GM12878 (cell line): ENCODE data around the gene SMIM28. TPM values are rescaled to one million over a fixed set of nuclear protein-coding genes. Genes with fewer than 3 reads are reported as not detected.

Source experiments
- ATAC-seq: fragments of 200-7000 bp; cut with Tn5 transposase; 3 replicates; pipeline ENCODE4 v1.9.1; 2020; ENCODE audit warnings: mild to moderate bottlenecking, moderate library complexity
- BruUV-seq: library from RNA; stranded (reverse); fragments of 400-500 nt; replicated peaks from 2 replicates; lab custom pipeline; 2021; lab: Mats Ljungman, UMichigan
- CTCF ChIA-PET: fragments of 300-600 bp; sonication (Branson Sonifier 250); formaldehyde crosslinking; extraction: SDS; loops from one replicate; lab custom pipeline; 2021; ENCODE audit warnings: inconsistent platforms; lab: Yijun Ruan, JAX
- POLR2A ChIA-PET: fragments of 350-600 bp; formaldehyde crosslinking; extraction: SDS; loops from one replicate; lab custom pipeline; 2021; ENCODE audit warnings: inconsistent platforms; lab: Charles Lee
- RAD21 ChIA-PET: fragments of 300-600 bp; sonication (Branson Sonifier 250); formaldehyde crosslinking; loops from one replicate; lab custom pipeline; 2023; ENCODE audit warnings: antibody characterized with exemption; ENCODE audit not compliant: unreplicated experiment; lab: Charles Lee
- SMC1A ChIA-PET: fragments of 300-600 bp; sonication (Branson Sonifier 250); formaldehyde crosslinking; loops from one replicate; lab custom pipeline; 2023; ENCODE audit not compliant: unreplicated experiment, uncharacterized antibody; lab: Charles Lee
- DNase-seq: peaks from one replicate; pipeline ENCODE4 v3.0.0-alpha.2; 2011; ENCODE audit warnings: low read depth, low spot score
- FAIRE-seq: peaks from 3 replicates; lab custom pipeline; 2011; peaks lifted over from hg19 to GRCh38; lab: Jason Lieb, UNC
- H2AFZ ChIP-seq: 2 replicates; pipeline ENCODE4 v1.6.0; 2011; ENCODE audit warnings: low read depth, low read length, control low read depth; ENCODE audit not compliant: control insufficient read depth
- H3K27ac ChIP-seq: 2 replicates; pipeline ENCODE4 v1.5.1; 2011; ENCODE audit warnings: control low read depth; ENCODE audit not compliant: control insufficient read depth, insufficient read depth
- H3K27me3 ChIP-seq, 2 experiments: replicated peaks in 1 of 2; 2 replicates each; pipeline versions ENCODE4 v1.6.0 to v1.6.1; 2011; ENCODE audit warnings: low read length in 1 of 2; ENCODE audit not compliant: control insufficient read depth in 2 of 2, insufficient read depth in 2 of 2
- H3K36me3 ChIP-seq, 2 experiments: 2 replicates each; pipeline ENCODE4 v1.5.1; 2011; ENCODE audit warnings: low read length in 1 of 2; ENCODE audit not compliant: control insufficient read depth in 2 of 2, insufficient read depth in 2 of 2
- H3K4me1 ChIP-seq: 2 replicates; pipeline ENCODE4 v1.6.1; 2011; ENCODE audit warnings: mild to moderate bottlenecking, low read length, moderate library complexity, mixed read lengths; ENCODE audit not compliant: control insufficient read depth, insufficient read depth
- H3K4me2 ChIP-seq: 2 replicates; pipeline ENCODE4 v1.6.0; 2011; ENCODE audit warnings: control low read depth; ENCODE audit not compliant: control insufficient read depth, insufficient read depth
- H3K4me3 ChIP-seq: fragments of 200-600 bp; sonication (generic); 2 replicates; pipeline ENCODE4 v1.5.1; 2016
- H3K79me2 ChIP-seq: 2 replicates; pipeline ENCODE4 v1.6.0; 2011; ENCODE audit warnings: low read length; ENCODE audit not compliant: control insufficient read depth, insufficient read depth
- H3K9ac ChIP-seq: 2 replicates; pipeline ENCODE4 v1.8.0; 2011; ENCODE audit warnings: low read length, control low read depth, mixed read lengths; ENCODE audit not compliant: control insufficient read depth, insufficient read depth
- H3K9me3 ChIP-seq: replicated peaks from 3 replicates; pipeline ENCODE4 v1.5.1; 2011; ENCODE audit warnings: mild to moderate bottlenecking, low read length; ENCODE audit not compliant: control insufficient read depth, insufficient read depth
- H4K20me1 ChIP-seq: 2 replicates; pipeline ENCODE4 v1.6.0; 2011; ENCODE audit not compliant: control insufficient read depth, insufficient read depth
- CHD4 ChIP-seq: fragments of 200-600 bp; sonication (generic); IDR thresholded peaks from 2 replicates; pipeline ENCODE4 v1.6.1; 2016; ENCODE audit warnings: mild to moderate bottlenecking
- GABPA ChIP-seq: IDR thresholded peaks from 2 replicates; pipeline ENCODE4 v1.6.1; 2014; ENCODE audit warnings: antibody characterized with exemption, low read depth, mild to moderate bottlenecking, inconsistent platforms
- GATAD2B ChIP-seq: fragments of 450-650 bp; conservative IDR thresholded peaks from 2 replicates; pipeline ENCODE4 v1.6.1; 2017; ENCODE audit warnings: low read depth, mild to moderate bottlenecking, moderate library complexity
- NR2C1 ChIP-seq: fragments of 450-650 bp; IDR thresholded peaks from 2 replicates; pipeline ENCODE4 v1.6.1; 2017; ENCODE audit warnings: antibody characterized with exemption, mild to moderate bottlenecking, moderate library complexity
- RCOR1 ChIP-seq: conservative IDR thresholded peaks from 2 replicates; pipeline ENCODE4 v1.6.1; 2012; ENCODE audit warnings: low read depth, low read length, improper control_type of control experiment
- SIN3A ChIP-seq: IDR thresholded peaks from 2 replicates; pipeline ENCODE4 v1.6.1; 2012; ENCODE audit warnings: low read depth, low read length, improper control_type of control experiment
- SMAD1 ChIP-seq: fragments of 450-650 bp; IDR thresholded peaks from 2 replicates; pipeline ENCODE4 v1.6.1; 2018; ENCODE audit warnings: mild to moderate bottlenecking, low read depth; ENCODE audit not compliant: partially characterized antibody
- SUZ12 ChIP-seq: fragments of 200-600 bp; sonication (generic); IDR thresholded peaks from one replicate; pipeline ENCODE4 v1.6.1; 2018; ENCODE audit warnings: antibody characterized with exemption, mild to moderate bottlenecking; ENCODE audit not compliant: unreplicated experiment
- TCF3 ChIP-seq: IDR thresholded peaks from 2 replicates; pipeline ENCODE4 v1.6.1; 2012; ENCODE audit warnings: low read depth, mild to moderate bottlenecking, low read length, borderline replicate concordance; ENCODE audit not compliant: insufficient read depth
- TCF7 ChIP-seq: IDR thresholded peaks from 2 replicates; pipeline ENCODE4 v1.6.1; 2014; ENCODE audit warnings: antibody characterized with exemption, borderline replicate concordance
- YY1 ChIP-seq: IDR thresholded peaks from 2 replicates; pipeline ENCODE4 v1.6.1; 2011; ENCODE audit warnings: low read depth, mild to moderate bottlenecking, low read length
- WGBS: methylation state at CpG from one replicate; pipeline ENCODE4 v1.1.6; 2016; ENCODE audit warnings: low lambda C conversion rate; ENCODE audit not compliant: insufficient replicate concordance, insufficient coverage; ENCODE audit errors: missing lambda C conversion rate; 5-methylcytosine and 5-hydroxymethylcytosine counted together
- in situ Hi-C: fragments of 300-500 bp; cut with MboI; formaldehyde crosslinking; loops from 9 replicates; pipeline ENCODE4 v1.14.3; 2018; ENCODE audit warnings: mixed read lengths
- intact Hi-C: fragments of 100-400 bp; cut with micrococcal nuclease; formaldehyde crosslinking; loops from one replicate; pipeline ENCODE4 v1.14.2; 2022; ENCODE audit not compliant: unreplicated experiment
- polyA plus RNA-seq, 11 experiments: library from polyadenylated mRNA; depleted of rRNA in 4 of 11; unstranded in 6 of 11; stranded (reverse) in 5 of 11; fragments of >200 nt; fragmentation: Nextera tagmentation in 4 of 11; fragmentation: Illumina TruSeq in 1 of 11; extraction: Ambion mirVana in 4 of 11; extraction: Trizol in 1 of 11; gene quantifications; 1 replicate in 1 of 11; 2 replicates in 10 of 11; pipeline versions ENCODE4 v1.2.1 to v1.2.3, GENCODE V29; 2011 to 2016; ENCODE audit warnings: inconsistent platforms in 2 of 11, missing spikeins in 2 of 11, low read depth in 1 of 11
- total RNA-seq, 4 experiments: library from RNA; depleted of rRNA in 3 of 4; stranded (reverse); fragments of >200 nt in 3 of 4; fragmentation: Illumina TruSeq in 1 of 4; extraction: Trizol in 1 of 4; gene quantifications; 2 replicates each; pipeline versions ENCODE4 v1.2.1 to v1.2.3, GENCODE V29; 2013 to 2021
- TF ChIP-seq, protein P1 (sequence below): IDR thresholded peaks from 2 replicates; pipeline ENCODE4 v1.6.1; 2011; ENCODE audit warnings: borderline replicate concordance, low read depth, mild to moderate bottlenecking, moderate library complexity, low read length; ENCODE audit not compliant: insufficient read depth, poor library complexity, severe bottlenecking
- TF ChIP-seq, protein P2 (sequence below): fragments of 150-350 bp; IDR thresholded peaks from 2 replicates; pipeline ENCODE4 v1.6.1; 2016; ENCODE audit warnings: low read depth, low read length
- TF ChIP-seq, protein P3 (sequence below): fragments of 450-650 bp; IDR thresholded peaks from 2 replicates; pipeline ENCODE4 v1.6.1; 2017; ENCODE audit warnings: mild to moderate bottlenecking, moderate library complexity
- TF ChIP-seq, protein P4 (sequence below): IDR thresholded peaks from 2 replicates; pipeline ENCODE4 v1.6.1; 2011; ENCODE audit warnings: mild to moderate bottlenecking, low read depth, low read length, moderate library complexity; ENCODE audit not compliant: insufficient replicate concordance

The SMIM28 gene
- total and polyA plus RNA-seq, 10 of the 15 experiments (the other 5 are each of a cell fraction or from before 2014, with no cell fraction given), result not detected

DNA sequence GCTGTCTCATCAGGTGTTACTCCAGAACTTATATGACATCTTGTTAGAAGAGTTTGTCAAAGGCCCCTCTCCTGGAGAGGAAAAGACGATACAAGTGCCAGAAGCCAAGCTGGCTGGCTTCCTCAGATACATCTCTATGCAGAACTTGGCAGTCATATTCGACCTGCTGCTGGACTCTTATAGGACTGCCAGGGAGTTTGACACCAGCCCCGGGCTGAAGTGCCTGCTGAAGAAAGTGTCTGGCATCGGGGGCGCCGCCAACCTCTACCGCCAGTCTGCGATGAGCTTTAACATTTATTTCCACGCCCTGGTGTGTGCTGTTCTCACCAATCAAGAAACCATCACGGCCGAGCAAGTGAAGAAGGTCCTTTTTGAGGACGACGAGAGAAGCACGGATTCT lies 43.7 kb upstream of the SMIM28 start:
- Histone ChIP-seq H3K79me2 (no peaks in the 10 kb centered on the region), H3K4me2 (no peak overlapping the region), H2AFZ (no peak overlapping the region), H3K4me3 (no peak overlapping the region), H4K20me1 (no peaks in the 10 kb centered on the region), H3K36me3 (no peaks in the 10 kb centered on the region), H3K27me3 (peaks cover 2 to 3% of the 10 kb centered on the region in 2 experiments), H3K9me3 (no peaks in the 10 kb centered on the region), H3K27ac (no peak overlapping the region), H3K9ac (no peak overlapping the region), H3K4me1 (no peaks in the 10 kb centered on the region)
- FAIRE-seq, result no peak
- intact Hi-C loops (no loop called here), in situ Hi-C loops (no loop called here)
- POLR2A ChIA-PET, result no interaction called here
- BruUV-seq, result no TSS peak
- 61% methylated on average over 14 of the region's 14 CpGs for WGBS
- CTCF ChIA-PET, result no interaction called here
- ATAC-seq, result no peak
- RAD21 ChIA-PET, result no interaction called here
- SMC1A ChIA-PET, result no interaction called here
- DNase-seq, result no peak
- TF ChIP-seq TCF7 (no peak), RCOR1 (no peak), YY1 (no peak), TCF3 (no peak), GATAD2B (no peak), SIN3A (no peak), CHD4 (no peak), NR2C1 (no peak), SMAD1 (no peak), GABPA (no peak), SUZ12 (no peak)
- TF ChIP-seq, protein P1, sequence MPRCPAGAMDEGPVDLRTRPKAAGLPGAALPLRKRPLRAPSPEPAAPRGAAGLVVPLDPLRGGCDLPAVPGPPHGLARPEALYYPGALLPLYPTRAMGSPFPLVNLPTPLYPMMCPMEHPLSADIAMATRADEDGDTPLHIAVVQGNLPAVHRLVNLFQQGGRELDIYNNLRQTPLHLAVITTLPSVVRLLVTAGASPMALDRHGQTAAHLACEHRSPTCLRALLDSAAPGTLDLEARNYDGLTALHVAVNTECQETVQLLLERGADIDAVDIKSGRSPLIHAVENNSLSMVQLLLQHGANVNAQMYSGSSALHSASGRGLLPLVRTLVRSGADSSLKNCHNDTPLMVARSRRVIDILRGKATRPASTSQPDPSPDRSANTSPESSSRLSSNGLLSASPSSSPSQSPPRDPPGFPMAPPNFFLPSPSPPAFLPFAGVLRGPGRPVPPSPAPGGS, result no peak
- TF ChIP-seq, protein P2, sequence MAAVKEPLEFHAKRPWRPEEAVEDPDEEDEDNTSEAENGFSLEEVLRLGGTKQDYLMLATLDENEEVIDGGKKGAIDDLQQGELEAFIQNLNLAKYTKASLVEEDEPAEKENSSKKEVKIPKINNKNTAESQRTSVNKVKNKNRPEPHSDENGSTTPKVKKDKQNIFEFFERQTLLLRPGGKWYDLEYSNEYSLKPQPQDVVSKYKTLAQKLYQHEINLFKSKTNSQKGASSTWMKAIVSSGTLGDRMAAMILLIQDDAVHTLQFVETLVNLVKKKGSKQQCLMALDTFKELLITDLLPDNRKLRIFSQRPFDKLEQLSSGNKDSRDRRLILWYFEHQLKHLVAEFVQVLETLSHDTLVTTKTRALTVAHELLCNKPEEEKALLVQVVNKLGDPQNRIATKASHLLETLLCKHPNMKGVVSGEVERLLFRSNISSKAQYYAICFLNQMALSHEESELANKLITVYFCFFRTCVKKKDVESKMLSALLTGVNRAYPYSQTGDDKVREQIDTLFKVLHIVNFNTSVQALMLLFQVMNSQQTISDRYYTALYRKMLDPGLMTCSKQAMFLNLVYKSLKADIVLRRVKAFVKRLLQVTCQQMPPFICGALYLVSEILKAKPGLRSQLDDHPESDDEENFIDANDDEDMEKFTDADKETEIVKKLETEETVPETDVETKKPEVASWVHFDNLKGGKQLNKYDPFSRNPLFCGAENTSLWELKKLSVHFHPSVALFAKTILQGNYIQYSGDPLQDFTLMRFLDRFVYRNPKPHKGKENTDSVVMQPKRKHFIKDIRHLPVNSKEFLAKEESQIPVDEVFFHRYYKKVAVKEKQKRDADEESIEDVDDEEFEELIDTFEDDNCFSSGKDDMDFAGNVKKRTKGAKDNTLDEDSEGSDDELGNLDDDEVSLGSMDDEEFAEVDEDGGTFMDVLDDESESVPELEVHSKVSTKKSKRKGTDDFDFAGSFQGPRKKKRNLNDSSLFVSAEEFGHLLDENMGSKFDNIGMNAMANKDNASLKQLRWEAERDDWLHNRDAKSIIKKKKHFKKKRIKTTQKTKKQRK, result no peak
- TF ChIP-seq, protein P3, sequence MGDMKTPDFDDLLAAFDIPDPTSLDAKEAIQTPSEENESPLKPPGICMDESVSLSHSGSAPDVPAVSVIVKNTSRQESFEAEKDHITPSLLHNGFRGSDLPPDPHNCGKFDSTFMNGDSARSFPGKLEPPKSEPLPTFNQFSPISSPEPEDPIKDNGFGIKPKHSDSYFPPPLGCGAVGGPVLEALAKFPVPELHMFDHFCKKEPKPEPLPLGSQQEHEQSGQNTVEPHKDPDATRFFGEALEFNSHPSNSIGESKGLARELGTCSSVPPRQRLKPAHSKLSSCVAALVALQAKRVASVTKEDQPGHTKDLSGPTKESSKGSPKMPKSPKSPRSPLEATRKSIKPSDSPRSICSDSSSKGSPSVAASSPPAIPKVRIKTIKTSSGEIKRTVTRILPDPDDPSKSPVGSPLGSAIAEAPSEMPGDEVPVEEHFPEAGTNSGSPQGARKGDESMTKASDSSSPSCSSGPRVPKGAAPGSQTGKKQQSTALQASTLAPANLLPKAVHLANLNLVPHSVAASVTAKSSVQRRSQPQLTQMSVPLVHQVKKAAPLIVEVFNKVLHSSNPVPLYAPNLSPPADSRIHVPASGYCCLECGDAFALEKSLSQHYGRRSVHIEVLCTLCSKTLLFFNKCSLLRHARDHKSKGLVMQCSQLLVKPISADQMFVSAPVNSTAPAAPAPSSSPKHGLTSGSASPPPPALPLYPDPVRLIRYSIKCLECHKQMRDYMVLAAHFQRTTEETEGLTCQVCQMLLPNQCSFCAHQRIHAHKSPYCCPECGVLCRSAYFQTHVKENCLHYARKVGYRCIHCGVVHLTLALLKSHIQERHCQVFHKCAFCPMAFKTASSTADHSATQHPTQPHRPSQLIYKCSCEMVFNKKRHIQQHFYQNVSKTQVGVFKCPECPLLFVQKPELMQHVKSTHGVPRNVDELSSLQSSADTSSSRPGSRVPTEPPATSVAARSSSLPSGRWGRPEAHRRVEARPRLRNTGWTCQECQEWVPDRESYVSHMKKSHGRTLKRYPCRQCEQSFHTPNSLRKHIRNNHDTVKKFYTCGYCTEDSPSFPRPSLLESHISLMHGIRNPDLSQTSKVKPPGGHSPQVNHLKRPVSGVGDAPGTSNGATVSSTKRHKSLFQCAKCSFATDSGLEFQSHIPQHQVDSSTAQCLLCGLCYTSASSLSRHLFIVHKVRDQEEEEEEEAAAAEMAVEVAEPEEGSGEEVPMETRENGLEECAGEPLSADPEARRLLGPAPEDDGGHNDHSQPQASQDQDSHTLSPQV, result no peak
- TF ChIP-seq, protein P4, sequence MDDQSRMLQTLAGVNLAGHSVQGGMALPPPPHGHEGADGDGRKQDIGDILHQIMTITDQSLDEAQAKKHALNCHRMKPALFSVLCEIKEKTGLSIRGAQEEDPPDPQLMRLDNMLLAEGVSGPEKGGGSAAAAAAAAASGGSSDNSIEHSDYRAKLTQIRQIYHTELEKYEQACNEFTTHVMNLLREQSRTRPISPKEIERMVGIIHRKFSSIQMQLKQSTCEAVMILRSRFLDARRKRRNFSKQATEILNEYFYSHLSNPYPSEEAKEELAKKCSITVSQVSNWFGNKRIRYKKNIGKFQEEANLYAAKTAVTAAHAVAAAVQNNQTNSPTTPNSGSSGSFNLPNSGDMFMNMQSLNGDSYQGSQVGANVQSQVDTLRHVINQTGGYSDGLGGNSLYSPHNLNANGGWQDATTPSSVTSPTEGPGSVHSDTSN, result no peak
